HPDE6-E6E7 (cell line): ENCODE results near the gene BCLAF1.
"Not testable (repeated sequence)": the region's sequence is repeated elsewhere in the genome, so short reads cannot be mapped to it uniquely, and the experiment has no call there.

Experiments
- DNase-seq: peaks from one replicate; pipeline ENCODE4 v3.0.0; 2011; ENCODE audit warnings: missing footprints; ENCODE audit errors: extremely low spot score

The BCLAF1 gene

GRCh38 chr6:136249811-136250685, 39.6 kb downstream of the BCLAF1 start, which contains the start of gene MTFR2:
MTFR2 (minus strand) TSS chr6:136250311; CDS start chr6:136249099, 1,212 bp downstream.
- DNase-seq = peak; percentile 98

- no peak for DNase-seq
These were observed 40.3 kb downstream of the BCLAF1 start for GRCh38 chr6:136249336-136249735.

- no peak for DNase-seq
These were observed 45.5 kb downstream of the BCLAF1 start for GRCh38 chr6:136244061-136244616.

- DNase-seq = no peak
These were observed 53.0 kb downstream of the BCLAF1 start for GRCh38 chr6:136236466-136237293.

- DNase-seq = no peak
These were observed 54.4 kb downstream of the BCLAF1 start for GRCh38 chr6:136235233-136235564.

GRCh38 chr6:136232701-136233100, 56.9 kb downstream of the BCLAF1 start:
- DNase-seq = no peak

GRCh38 chr6:136230219-136230853, 59.3 kb downstream of the BCLAF1 start:
- no peak for DNase-seq

GRCh38 chr6:136228814-136229213, 60.8 kb downstream of the BCLAF1 start:
- no peak for DNase-seq

GRCh38 chr6:136226674-136227377, 62.8 kb downstream of the BCLAF1 start:
- DNase-seq = no peak

- no peak for DNase-seq
These were observed 63.5 kb downstream of the BCLAF1 start for GRCh38 chr6:136226027-136226673.

- no peak for DNase-seq
These were observed 64.2 kb downstream of the BCLAF1 start for GRCh38 chr6:136225496-136225895.

- not testable (repeated sequence) for DNase-seq
These were observed 64.7 kb downstream of the BCLAF1 start for GRCh38 chr6:136224974-136225373.

GRCh38 chr6:136216503-136217401, 72.9 kb downstream of the BCLAF1 start:
- no peak for DNase-seq

- no peak for DNase-seq
These were observed 75.8 kb downstream of the BCLAF1 start for GRCh38 chr6:136213853-136214252.

- DNase-seq = no peak
These were observed 76.6 kb downstream of the BCLAF1 start for GRCh38 chr6:136213012-136213539.

GRCh38 chr6:136212608-136213007, 77.0 kb downstream of the BCLAF1 start:
- DNase-seq = no peak

- DNase-seq = no peak
These were observed 79.1 kb downstream of the BCLAF1 start for GRCh38 chr6:136210398-136211165.

- DNase-seq = no peak
These were observed 80.2 kb downstream of the BCLAF1 start for GRCh38 chr6:136209496-136209895.

GRCh38 chr6:136208783-136209182, 80.9 kb downstream of the BCLAF1 start:
- no peak for DNase-seq
